HepG2 (cell line): ENCODE results near the gene NBR1. TPM values are rescaled to one million over a fixed set of nuclear protein-coding genes. Genes with fewer than 3 reads are reported as not detected.
A peak's percentile ranks its signal among the peaks of the same experiment; 100 is the strongest.
"Not testable (repeated sequence)": the region's sequence is repeated elsewhere in the genome, so short reads cannot be mapped to it uniquely, and the experiment has no call there.

Source experiments
- ATAC-seq: fragments of 200-7000 bp; cut with Tn5 transposase; 3 replicates; pipeline ENCODE4 v1.9.1; 2020; ENCODE audit warnings: mild to moderate bottlenecking, moderate library complexity
- BruUV-seq: library from RNA; stranded (reverse); fragments of 400-500 nt; replicated peaks from 2 replicates; lab custom pipeline; 2021; lab: Mats Ljungman, UMichigan
- CTCF ChIA-PET: fragments of 300-600 bp; formaldehyde crosslinking; extraction: SDS; loops from one replicate; lab custom pipeline; 2021; ENCODE audit warnings: low total read pairs, inconsistent platforms, low intra/inter-chr PET ratio; lab: Yijun Ruan, JAX
- POLR2A ChIA-PET: fragments of 350-600 bp; sonication (Branson Sonifier 250); formaldehyde crosslinking; loops from one replicate; lab custom pipeline; 2020; ENCODE audit warnings: antibody characterized with exemption, inconsistent platforms; lab: Yijun Ruan, JAX
- DNase-seq: peaks from one replicate; pipeline ENCODE4 v3.0.0-alpha.2; 2015; ENCODE audit warnings: low spot score
- FAIRE-seq: peaks from 3 replicates; lab custom pipeline; 2011; peaks lifted over from hg19 to GRCh38; lab: Jason Lieb, UNC
- H2AFZ ChIP-seq: one replicate; pipeline ENCODE4 v1.6.1; 2011; ENCODE audit warnings: low read length, inconsistent platforms
- H3K27ac ChIP-seq: fragments of 300-600 bp; 3 replicates; pipeline ENCODE4 v1.8.0; 2011; ENCODE audit warnings: mixed run types, mild to moderate bottlenecking, mixed read lengths, low read length, inconsistent platforms; ENCODE audit not compliant: insufficient read depth; ENCODE audit errors: extremely low read length
- H3K27me3 ChIP-seq, 2 experiments: fragments of 200-600 bp in 1 of 2; 2 replicates in 1 of 2; 3 replicates in 1 of 2; pipeline versions ENCODE4 v1.6.0 to v1.8.0; 2011; ENCODE audit warnings: low read length in 2 of 2, mild to moderate bottlenecking in 2 of 2, moderate library complexity in 2 of 2, inconsistent platforms in 1 of 2; ENCODE audit not compliant: insufficient read depth in 2 of 2, control insufficient read depth in 1 of 2
- H3K36me3 ChIP-seq, 2 experiments: fragments of 200-600 bp in 1 of 2; replicated peaks in 1 of 2; 2 replicates in 1 of 2; 3 replicates in 1 of 2; pipeline versions ENCODE4 v1.5.1 to v1.8.0; 2011; ENCODE audit warnings: low read length in 2 of 2, inconsistent platforms in 1 of 2; ENCODE audit not compliant: insufficient read depth in 2 of 2, control insufficient read depth in 1 of 2
- H3K4me1 ChIP-seq: 2 replicates; pipeline ENCODE4 v1.5.1; 2012; ENCODE audit warnings: low read length, inconsistent platforms; ENCODE audit not compliant: insufficient read depth
- H3K4me2 ChIP-seq: 2 replicates; pipeline ENCODE4 v1.6.0; 2011; ENCODE audit warnings: low read depth, low read length, inconsistent platforms
- H3K4me3 ChIP-seq, 3 experiments: fragments of 200-600 bp in 1 of 3; sonication (generic), shearing (Covaris generic) in 1 of 3; replicated peaks in 1 of 3; 2 replicates each; pipeline ENCODE4 v1.5.1; 2011 to 2016; ENCODE audit warnings: low read length in 3 of 3, inconsistent platforms in 2 of 3, low read depth in 2 of 3, mild to moderate bottlenecking in 2 of 3, control low read depth in 1 of 3, mixed read lengths in 1 of 3; ENCODE audit not compliant: insufficient read depth in 1 of 3
- H3K79me2 ChIP-seq: one replicate; pipeline ENCODE4 v1.6.1; 2011; ENCODE audit warnings: low read length, inconsistent platforms; ENCODE audit not compliant: insufficient read depth
- H3K9ac ChIP-seq: 2 replicates; pipeline ENCODE4 v1.6.0; 2011; ENCODE audit warnings: mild to moderate bottlenecking, low read depth, low read length, inconsistent platforms; ENCODE audit not compliant: insufficient read depth
- H3K9me3 ChIP-seq: 2 replicates; pipeline ENCODE4 v1.5.1; 2012; ENCODE audit warnings: mild to moderate bottlenecking, low read length
- H4K20me1 ChIP-seq: 2 replicates; pipeline ENCODE4 v1.6.0; 2011; ENCODE audit warnings: inconsistent platforms, mild to moderate bottlenecking, low read length, moderate library complexity; ENCODE audit not compliant: insufficient read depth
- AHDC1 ChIP-seq: sonication (generic); formaldehyde crosslinking; IDR thresholded peaks from 2 replicates; pipeline ENCODE4 v1.5.1; 2020; ENCODE audit warnings: mild to moderate bottlenecking, missing genetic modification reagents, borderline replicate concordance
- ATF3 ChIP-seq: sonication (generic); formaldehyde crosslinking; IDR thresholded peaks from 2 replicates; pipeline ENCODE4 v1.4.0; 2020; ENCODE audit warnings: missing genetic modification reagents
- CEBPB ChIP-seq: IDR thresholded peaks from 2 replicates; pipeline ENCODE4 v1.6.1; 2011; ENCODE audit warnings: low read depth, low read length, improper control_type of control experiment, borderline replicate concordance
- WGBS: methylation state at CpG from one replicate; pipeline ENCODE4 v1.1.6; 2017; ENCODE audit warnings: low lambda C conversion rate; 5-methylcytosine and 5-hydroxymethylcytosine counted together
- in situ Hi-C: cut with HindIII; loops from 2 replicates; pipeline ENCODE4 v1.10.0; 2017; ENCODE audit warnings: low pct_unique_long_range_greater_than_20kb; ENCODE audit not compliant: extremely low pct_ligation_motif_present
- intact Hi-C: fragments of 100-400 bp; cut with micrococcal nuclease; formaldehyde crosslinking; loops from one replicate; pipeline ENCODE4 v1.10.0; 2022; ENCODE audit not compliant: unreplicated experiment
- polyA plus RNA-seq, 8 experiments: library from polyadenylated mRNA; depleted of rRNA in 3 of 8; stranded (reverse) in 7 of 8; unstranded in 1 of 8; fragments of >200 nt; fragmentation: Illumina TruSeq in 4 of 8; extraction: Trizol in 4 of 8; gene quantifications; 2 replicates each; pipeline versions ENCODE4 v1.2.1 to v1.2.3, GENCODE V29; 2011 to 2016; ENCODE audit warnings: low read depth in 4 of 8, missing spikeins in 1 of 8, mixed read lengths in 1 of 8; ENCODE audit not compliant: insufficient read depth in 1 of 8
- total RNA-seq, 5 experiments: library from RNA; depleted of rRNA; stranded (reverse); fragments of >200 nt; fragmentation: Illumina TruSeq; extraction: Trizol; gene quantifications; 2 replicates each; pipeline ENCODE4 v1.2.3, GENCODE V29; 2016; ENCODE audit warnings: low read depth in 1 of 5

Gene NBR1
- total and polyA plus RNA-seq, 2 of the 13 experiments (the other 11 are each of a cell fraction or from before 2014, with no cell fraction given) = 51.7 to 121 TPM

- no peak for TF ChIP-seq AHDC1 (CRISPR knock-in tag)
- TF ChIP-seq CEBPB = peak; percentile 41; the same call in 1 of the 2 replicates
- TF ChIP-seq ATF3 = peak; percentile 52; the same call in 1 of the 2 replicates
Measured at GRCh38 chr17:43200127-43200526, 29.1 kb downstream of the NBR1 start (continued).

GRCh38 chr17:43203013-43203412, 32.0 kb downstream of the NBR1 start:
- H3K9me3 ChIP-seq, H3K4me3 ChIP-seq, H4K20me1 ChIP-seq, H3K27ac ChIP-seq, BruUV-seq, H3K4me2 ChIP-seq, in situ Hi-C loops, DNase-seq, H3K9ac ChIP-seq, H2AFZ ChIP-seq, FAIRE-seq, intact Hi-C loops, CTCF ChIA-PET, H3K27me3 ChIP-seq, H3K79me2 ChIP-seq, ATAC-seq: not testable (repeated sequence)
- H3K4me1 ChIP-seq = peaks cover 14% of the 10 kb centered on the region; the same call in 1 of the 2 replicates
- H3K36me3 ChIP-seq = peaks cover 35 to 77% of the 10 kb centered on the region in 2 experiments
- 97% methylated on average over 3 of the region's 3 CpGs for WGBS
- POLR2A ChIA-PET = interaction anchor here (0.7 to 7.4 kb wide), 4 partner anchors 9 to 76 kb away, joined by 3 to 44 read pairs (median 3); partner anchors contain the start of gene TMEM106A
